ENCODE results near the gene KCNIP3. TPM values are rescaled to one million over a fixed set of nuclear protein-coding genes. Genes with fewer than 3 reads are reported as not detected.
"Not testable (repeated sequence)": the region's sequence is repeated elsewhere in the genome, so short reads cannot be mapped to it uniquely, and the experiment has no call there.

The KCNIP3 gene
- total RNA-seq, 1 donor from 2014 or later: 0.68 TPM

DNA sequence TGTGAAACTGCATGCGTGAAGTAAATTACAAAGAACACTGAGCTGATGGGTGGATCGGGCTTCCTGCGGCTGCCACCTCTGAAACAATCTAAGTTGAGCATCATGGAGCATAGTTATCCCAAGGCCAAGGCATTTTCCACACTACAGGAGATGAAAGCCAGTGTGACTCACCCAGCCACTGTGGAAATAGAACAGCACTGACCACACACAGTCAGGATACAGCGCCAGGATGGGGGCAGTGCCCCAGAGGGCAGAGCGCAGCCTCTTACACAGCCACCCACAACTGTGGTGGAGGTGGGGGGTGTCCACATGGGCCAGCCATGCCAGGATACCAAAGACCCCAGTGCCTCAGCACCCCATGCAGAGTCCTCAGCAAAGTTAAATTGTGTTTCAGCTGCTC lies 114.1 kb downstream of the KCNIP3 start:
- H3K9me3 Mint-ChIP-seq (ENCODE audit: unreplicated experiment); H2AFZ ChIP-seq (ENCODE audit: low read depth, low read length); H3K27ac ChIP-seq (ENCODE audit: low read depth, low read length); H3K36me3 ChIP-seq (ENCODE audit: insufficient read depth, low read length); H3K4me3 ChIP-seq (ENCODE audit: insufficient read depth, low read depth, low read length); FAIRE-seq; H4K20me1 ChIP-seq (ENCODE audit: insufficient read depth, low read length); H3K4me3 Mint-ChIP-seq (ENCODE audit: unreplicated experiment); H3K27me3 ChIP-seq (ENCODE audit: insufficient read depth, low read length); H3K27me3 Mint-ChIP-seq (ENCODE audit: low read depth, unreplicated experiment); H3K9ac ChIP-seq (ENCODE audit: low read length); H3K79me2 ChIP-seq (ENCODE audit: insufficient read depth, low read length); H3K4me1 ChIP-seq (ENCODE audit: insufficient read depth, low read length); H3K27ac Mint-ChIP-seq (ENCODE audit: unreplicated experiment); H3K9me3 ChIP-seq (ENCODE audit: insufficient read depth, low read depth, low read length): not testable (repeated sequence)
- H3K4me2 ChIP-seq (ENCODE audit: low read length): peak overlapping the region; percentile 44
- DNase-seq (ENCODE audit: low read depth): peak; percentile 65
- Mint-ChIP-seq H3K4me1 (ENCODE audit: low read depth, unreplicated experiment) (peaks cover 11% of the 10 kb centered on the region), H3K36me3 (ENCODE audit: low read depth, unreplicated experiment) (peaks cover 14% of the 10 kb centered on the region)

DNA sequence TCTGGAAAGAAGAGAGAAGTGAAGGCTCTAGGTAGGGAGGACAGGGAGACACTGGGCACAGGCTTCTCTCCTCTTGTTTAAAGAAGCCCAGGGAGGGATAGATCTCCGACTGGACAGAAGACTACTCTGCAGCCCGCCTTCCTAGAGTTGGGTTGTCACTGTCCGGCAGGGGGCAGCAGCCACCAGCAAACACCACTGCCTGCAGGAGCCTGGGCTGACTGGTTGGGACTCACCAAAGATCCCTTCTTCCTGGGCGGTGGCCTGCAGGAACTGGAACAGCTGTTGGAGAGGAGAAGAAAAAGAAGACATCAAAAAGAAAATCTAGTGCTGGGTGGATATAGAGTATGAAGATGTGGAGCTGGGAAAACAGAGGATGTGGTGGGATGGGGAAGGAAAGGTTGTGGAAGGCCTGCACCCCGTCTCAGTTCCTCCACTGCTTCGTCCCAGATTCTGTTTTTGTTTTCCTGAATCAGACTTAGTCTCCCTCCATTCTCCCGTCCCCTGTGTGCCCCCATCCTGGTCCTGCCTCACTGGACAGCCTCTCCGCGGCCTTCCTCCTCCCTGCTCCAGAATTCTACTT lies 117.0 kb downstream of the KCNIP3 start:
- not testable (repeated sequence) for H3K4me2 ChIP-seq (ENCODE audit: low read length); H4K20me1 ChIP-seq (ENCODE audit: insufficient read depth, low read length); H3K79me2 ChIP-seq (ENCODE audit: insufficient read depth, low read length); H3K36me3 ChIP-seq (ENCODE audit: insufficient read depth, low read length); H3K9me3 ChIP-seq (ENCODE audit: insufficient read depth, low read depth, low read length); H3K4me1 ChIP-seq (ENCODE audit: insufficient read depth, low read length); H3K9ac ChIP-seq (ENCODE audit: low read length); H3K27me3 ChIP-seq (ENCODE audit: insufficient read depth, low read length); H3K27ac Mint-ChIP-seq (ENCODE audit: unreplicated experiment); H3K27ac ChIP-seq (ENCODE audit: low read depth, low read length); H3K27me3 Mint-ChIP-seq (ENCODE audit: low read depth, unreplicated experiment); H3K9me3 Mint-ChIP-seq (ENCODE audit: unreplicated experiment); FAIRE-seq; H2AFZ ChIP-seq (ENCODE audit: low read depth, low read length); H3K4me3 Mint-ChIP-seq (ENCODE audit: unreplicated experiment); H3K4me3 ChIP-seq (ENCODE audit: insufficient read depth, low read depth, low read length)
- Mint-ChIP-seq H3K36me3 (ENCODE audit: low read depth, unreplicated experiment) (peaks cover 10% of the 10 kb centered on the region), H3K4me1 (ENCODE audit: low read depth, unreplicated experiment) (peaks cover 11% of the 10 kb centered on the region)
- DNase-seq (ENCODE audit: low read depth): peak; percentile 31
- TF ChIP-seq, protein P1, sequence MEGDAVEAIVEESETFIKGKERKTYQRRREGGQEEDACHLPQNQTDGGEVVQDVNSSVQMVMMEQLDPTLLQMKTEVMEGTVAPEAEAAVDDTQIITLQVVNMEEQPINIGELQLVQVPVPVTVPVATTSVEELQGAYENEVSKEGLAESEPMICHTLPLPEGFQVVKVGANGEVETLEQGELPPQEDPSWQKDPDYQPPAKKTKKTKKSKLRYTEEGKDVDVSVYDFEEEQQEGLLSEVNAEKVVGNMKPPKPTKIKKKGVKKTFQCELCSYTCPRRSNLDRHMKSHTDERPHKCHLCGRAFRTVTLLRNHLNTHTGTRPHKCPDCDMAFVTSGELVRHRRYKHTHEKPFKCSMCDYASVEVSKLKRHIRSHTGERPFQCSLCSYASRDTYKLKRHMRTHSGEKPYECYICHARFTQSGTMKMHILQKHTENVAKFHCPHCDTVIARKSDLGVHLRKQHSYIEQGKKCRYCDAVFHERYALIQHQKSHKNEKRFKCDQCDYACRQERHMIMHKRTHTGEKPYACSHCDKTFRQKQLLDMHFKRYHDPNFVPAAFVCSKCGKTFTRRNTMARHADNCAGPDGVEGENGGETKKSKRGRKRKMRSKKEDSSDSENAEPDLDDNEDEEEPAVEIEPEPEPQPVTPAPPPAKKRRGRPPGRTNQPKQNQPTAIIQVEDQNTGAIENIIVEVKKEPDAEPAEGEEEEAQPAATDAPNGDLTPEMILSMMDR (IDR thresholded peaks at IDR 0.05; ENCODE audit: insufficient read depth, low read depth, low read length): peak; percentile 57

DNA sequence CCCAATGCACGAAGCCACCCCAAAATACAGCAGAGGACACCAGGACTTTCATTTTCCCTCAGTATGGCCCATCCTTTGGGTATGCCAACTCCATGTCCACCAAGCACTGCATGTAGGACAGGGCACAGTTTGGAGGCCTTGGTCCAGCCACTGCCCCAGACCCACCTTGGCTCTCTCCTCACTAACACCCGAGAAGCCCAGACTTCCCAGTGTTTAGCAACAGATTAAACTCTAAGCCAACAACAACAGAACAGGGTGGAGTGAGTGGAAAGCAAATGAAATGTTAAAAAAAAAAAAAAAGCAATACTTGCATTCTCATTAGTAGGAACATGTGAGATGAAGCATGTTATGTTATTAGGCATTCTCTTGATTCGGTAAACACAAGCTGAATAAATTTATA lies 118.0 kb downstream of the KCNIP3 start:
- H3K4me1 ChIP-seq (ENCODE audit: insufficient read depth, low read length); H3K36me3 ChIP-seq (ENCODE audit: insufficient read depth, low read length); H3K27ac ChIP-seq (ENCODE audit: low read depth, low read length); DNase-seq (ENCODE audit: low read depth); H3K79me2 ChIP-seq (ENCODE audit: insufficient read depth, low read length); H3K9ac ChIP-seq (ENCODE audit: low read length); H3K4me3 ChIP-seq (ENCODE audit: insufficient read depth, low read depth, low read length); H3K9me3 Mint-ChIP-seq (ENCODE audit: unreplicated experiment); H3K9me3 ChIP-seq (ENCODE audit: insufficient read depth, low read depth, low read length); H3K4me3 Mint-ChIP-seq (ENCODE audit: unreplicated experiment); H4K20me1 ChIP-seq (ENCODE audit: insufficient read depth, low read length); H2AFZ ChIP-seq (ENCODE audit: low read depth, low read length); H3K27me3 Mint-ChIP-seq (ENCODE audit: low read depth, unreplicated experiment); FAIRE-seq; H3K36me3 Mint-ChIP-seq (ENCODE audit: low read depth, unreplicated experiment); H3K27me3 ChIP-seq (ENCODE audit: insufficient read depth, low read length); H3K4me2 ChIP-seq (ENCODE audit: low read length): not testable (repeated sequence)
- Mint-ChIP-seq H3K4me1 (ENCODE audit: low read depth, unreplicated experiment) (peaks cover 11% of the 10 kb centered on the region), H3K27ac (ENCODE audit: unreplicated experiment) (peak overlapping the region; percentile 26)

DNA sequence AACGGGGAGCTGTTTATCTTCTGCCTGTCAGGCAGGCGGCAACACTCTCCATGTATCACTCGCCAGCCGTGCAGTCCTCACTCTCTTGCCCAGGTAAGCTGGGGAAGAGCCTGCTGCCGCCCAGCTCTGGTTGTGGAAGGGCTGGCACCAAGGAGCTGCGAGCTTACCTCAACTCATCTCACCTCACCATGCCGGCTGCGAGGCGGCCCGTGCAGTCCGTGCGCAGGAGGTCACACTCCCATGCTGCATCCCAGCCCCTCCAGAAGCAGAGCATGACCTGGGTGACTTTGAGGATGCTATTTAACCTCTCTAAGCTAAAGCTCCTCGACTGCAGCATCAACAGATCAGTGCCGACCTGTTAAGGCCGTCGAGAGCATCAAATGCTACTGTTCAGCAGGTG lies 118.4 kb downstream of the KCNIP3 start:
- H3K27ac Mint-ChIP-seq (ENCODE audit: unreplicated experiment); H3K79me2 ChIP-seq (ENCODE audit: insufficient read depth, low read length); H3K4me3 Mint-ChIP-seq (ENCODE audit: unreplicated experiment); H3K27me3 ChIP-seq (ENCODE audit: insufficient read depth, low read length); H3K36me3 Mint-ChIP-seq (ENCODE audit: low read depth, unreplicated experiment); H3K9ac ChIP-seq (ENCODE audit: low read length); H3K9me3 ChIP-seq (ENCODE audit: insufficient read depth, low read depth, low read length); FAIRE-seq; H3K36me3 ChIP-seq (ENCODE audit: insufficient read depth, low read length); H3K4me3 ChIP-seq (ENCODE audit: insufficient read depth, low read depth, low read length); H2AFZ ChIP-seq (ENCODE audit: low read depth, low read length); H3K4me2 ChIP-seq (ENCODE audit: low read length); DNase-seq (ENCODE audit: low read depth); H4K20me1 ChIP-seq (ENCODE audit: insufficient read depth, low read length); H3K27me3 Mint-ChIP-seq (ENCODE audit: low read depth, unreplicated experiment); H3K27ac ChIP-seq (ENCODE audit: low read depth, low read length); H3K9me3 Mint-ChIP-seq (ENCODE audit: unreplicated experiment); H3K4me1 ChIP-seq (ENCODE audit: insufficient read depth, low read length): not testable (repeated sequence)
- peaks cover 11% of the 10 kb centered on the region for H3K4me1 Mint-ChIP-seq (ENCODE audit: low read depth, unreplicated experiment)

DNA sequence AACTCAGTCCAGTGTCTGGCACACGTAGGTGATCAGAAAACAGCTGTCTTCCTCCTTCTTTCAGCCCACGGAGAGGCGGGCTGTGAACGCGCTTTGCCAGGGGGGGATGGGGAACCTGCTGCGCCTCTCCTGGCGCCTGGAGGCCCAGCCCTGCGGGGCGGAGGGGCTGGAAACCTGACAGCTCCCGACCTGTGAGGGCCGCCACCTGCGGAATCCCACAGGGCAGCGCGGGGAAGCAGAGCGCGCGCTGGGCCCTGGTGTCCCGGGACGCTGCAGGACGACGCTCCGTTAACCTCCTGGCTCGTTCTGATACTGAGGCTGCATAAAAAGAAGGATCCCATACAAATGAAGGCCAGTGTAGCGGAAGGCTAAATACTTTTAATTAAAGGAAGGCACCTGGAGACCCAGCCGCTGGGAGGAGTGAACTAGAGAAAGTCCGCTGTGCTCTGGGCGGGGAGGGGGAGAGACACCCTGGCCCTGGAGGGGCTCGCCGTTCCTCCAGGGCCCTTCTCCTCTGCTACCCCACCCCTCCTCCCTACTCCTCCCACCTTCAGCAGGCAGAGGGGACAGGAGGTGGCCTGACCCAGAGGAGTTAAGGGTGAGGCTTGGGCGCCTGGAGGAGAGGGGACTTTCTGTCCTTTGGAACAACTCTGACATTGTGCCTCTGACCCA lies 130.2 kb downstream of the KCNIP3 start:
- H3K27ac ChIP-seq (ENCODE audit: low read depth, low read length); H3K4me3 Mint-ChIP-seq (ENCODE audit: unreplicated experiment); H3K4me1 ChIP-seq (ENCODE audit: insufficient read depth, low read length); H3K9ac ChIP-seq (ENCODE audit: low read length); H3K27me3 ChIP-seq (ENCODE audit: insufficient read depth, low read length); H3K4me3 ChIP-seq (ENCODE audit: insufficient read depth, low read depth, low read length); H3K27me3 Mint-ChIP-seq (ENCODE audit: low read depth, unreplicated experiment); H3K36me3 Mint-ChIP-seq (ENCODE audit: low read depth, unreplicated experiment); H3K36me3 ChIP-seq (ENCODE audit: insufficient read depth, low read length); H3K9me3 Mint-ChIP-seq (ENCODE audit: unreplicated experiment); H2AFZ ChIP-seq (ENCODE audit: low read depth, low read length); H4K20me1 ChIP-seq (ENCODE audit: insufficient read depth, low read length); H3K9me3 ChIP-seq (ENCODE audit: insufficient read depth, low read depth, low read length); H3K4me1 Mint-ChIP-seq (ENCODE audit: low read depth, unreplicated experiment); H3K79me2 ChIP-seq (ENCODE audit: insufficient read depth, low read length); FAIRE-seq; DNase-seq (ENCODE audit: low read depth); H3K27ac Mint-ChIP-seq (ENCODE audit: unreplicated experiment); H3K4me2 ChIP-seq (ENCODE audit: low read length): not testable (repeated sequence)

Measured in astrocyte (in vitro differentiated cells and primary cell).